Osteocyte (in vitro differentiated cells): ENCODE results near the gene PZP. TPM values are rescaled to one million over a fixed set of nuclear protein-coding genes. Genes with fewer than 3 reads are reported as not detected.

Experiments used
- DNase-seq: peaks from one replicate; pipeline ENCODE4 v3.0.0; 2021; ENCODE audit warnings: mixed read lengths; ENCODE audit not compliant: unreplicated experiment; ENCODE audit errors: extremely low spot score
- H3K27ac Mint-ChIP-seq: one replicate; pipeline ENCODE4 v1.8.0; 2021; ENCODE audit warnings: mild to moderate bottlenecking, mixed read lengths; ENCODE audit not compliant: unreplicated experiment
- H3K27me3 Mint-ChIP-seq: one replicate; pipeline ENCODE4 v1.8.0; 2021; ENCODE audit warnings: mixed read lengths; ENCODE audit not compliant: unreplicated experiment
- H3K36me3 Mint-ChIP-seq: one replicate; pipeline ENCODE4 v1.8.0; 2021; ENCODE audit warnings: mixed read lengths; ENCODE audit not compliant: unreplicated experiment
- H3K4me1 Mint-ChIP-seq: one replicate; pipeline ENCODE4 v1.8.0; 2021; ENCODE audit warnings: mixed read lengths; ENCODE audit not compliant: unreplicated experiment
- H3K4me3 Mint-ChIP-seq: one replicate; pipeline ENCODE4 v1.8.0; 2021; ENCODE audit warnings: mild to moderate bottlenecking, moderate library complexity, mixed read lengths; ENCODE audit not compliant: unreplicated experiment
- H3K9me3 Mint-ChIP-seq: one replicate; pipeline ENCODE4 v1.8.0; 2021; ENCODE audit warnings: mixed read lengths; ENCODE audit not compliant: unreplicated experiment
- CTCF ChIP-seq: fragments of 200-600 bp; sonication (generic); IDR thresholded peaks from 2 replicates; pipeline ENCODE4 v1.5.0; 2021; ENCODE audit warnings: antibody characterized with exemption, mild to moderate bottlenecking, moderate library complexity
- microRNA-seq: library from miRNA; unstranded; fragments of <30 nt; microRNA quantifications from one replicate; pipeline ENCODE4 v1.1.0, GENCODE V29; 2020; ENCODE audit not compliant: unreplicated experiment
- total RNA-seq: library from RNA; stranded (reverse); gene quantifications from 2 replicates; pipeline ENCODE4 v1.2.1, GENCODE V29; 2021

PZP gene
- total RNA-seq, 1 donor from 2014 or later = not detected

GRCh38 chr12:9099552-9100190 lies 108.5 kb downstream of the PZP start:
- no peak for TF ChIP-seq CTCF
- Mint-ChIP-seq H3K36me3 (no peaks in the 10 kb centered on the region), H3K4me1 (no peaks in the 10 kb centered on the region), H3K9me3 (no peaks in the 10 kb centered on the region), H3K4me3 (no peak overlapping the region), H3K27ac (no peak overlapping the region), H3K27me3 (no peaks in the 10 kb centered on the region)
- DNase-seq = no peak

Small RNA genes within 50 kb of the gene (microRNA-seq; reads per million reads assigned to microRNA genes)
- gene MIR1244-3 = not detected

Other genes with a start within 250 kb of the PZP start
- gene KLRG1, start 218.8 kb downstream of the PZP start, total RNA-seq = 0.94 TPM in 1 of 2 replicates, not detected in the other
- gene A2M, start 92.5 kb downstream of the PZP start, total RNA-seq = 0.76 and 1.2 TPM in 2 replicates